ENCODE data around the gene MIA2. TPM values are rescaled to one million over a fixed set of nuclear protein-coding genes. Genes with fewer than 3 reads are reported as not detected.

The MIA2 gene
- total RNA-seq, 1 donor from 2014 or later: 27.1 TPM

- H3K4me1 Mint-ChIP-seq: no peaks in the 10 kb centered on the region
- H3K27ac Mint-ChIP-seq: no peak overlapping the region
- peaks cover 70% of the 10 kb centered on the region for H3K36me3 Mint-ChIP-seq (ENCODE audit: low read depth)
- CTCF ChIA-PET: no interaction called here
- DNase-seq: no peak
- intact Hi-C loops (cut with micrococcal nuclease): no loop called here
- no peak for ATAC-seq (ENCODE audit: low read depth)
- POLR2A ChIA-PET: no interaction called here
- no peak overlapping the region for H3K4me3 Mint-ChIP-seq
- no peak for TF ChIP-seq CTCF (IDR thresholded peaks at IDR 0.05)
- H3K9me3 Mint-ChIP-seq: no peaks in the 10 kb centered on the region
- H3K27me3 Mint-ChIP-seq: no peaks in the 10 kb centered on the region
These were observed 68.6 kb downstream of the MIA2 start for GRCh38 chr14:39302124-39302810.

DNA sequence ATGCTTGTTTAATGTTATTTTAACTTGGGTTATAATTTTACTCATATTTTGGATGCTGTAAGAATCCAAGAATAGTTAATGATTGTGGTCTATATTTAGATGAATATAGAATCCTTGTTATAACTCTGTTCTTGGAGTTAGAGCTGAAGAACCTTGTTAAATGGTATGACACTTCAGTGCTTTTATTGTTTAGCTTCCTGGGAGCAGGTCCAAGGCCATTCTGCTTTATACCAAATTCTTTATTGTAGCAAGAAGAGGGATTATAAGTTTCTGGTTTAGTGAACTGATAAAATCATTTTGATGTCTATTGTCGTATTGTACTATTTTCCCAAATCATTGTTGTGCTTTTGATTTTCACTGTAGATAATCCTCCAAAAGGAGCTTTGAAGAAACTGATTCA is 69.4 kb downstream of the MIA2 start:
- Mint-ChIP-seq H3K9me3 (no peaks in the 10 kb centered on the region), H3K4me3 (no peak overlapping the region), H3K27me3 (no peaks in the 10 kb centered on the region), H3K36me3 (ENCODE audit: low read depth) (peaks cover 65% of the 10 kb centered on the region), H3K27ac (no peak overlapping the region), H3K4me1 (no peaks in the 10 kb centered on the region)
- CTCF ChIA-PET: no interaction called here
- intact Hi-C loops (cut with micrococcal nuclease): no loop called here
- no peak for DNase-seq
- ATAC-seq (ENCODE audit: low read depth): no peak
- TF ChIP-seq CTCF (IDR thresholded peaks at IDR 0.05): no peak
- POLR2A ChIA-PET: no interaction called here

DNA sequence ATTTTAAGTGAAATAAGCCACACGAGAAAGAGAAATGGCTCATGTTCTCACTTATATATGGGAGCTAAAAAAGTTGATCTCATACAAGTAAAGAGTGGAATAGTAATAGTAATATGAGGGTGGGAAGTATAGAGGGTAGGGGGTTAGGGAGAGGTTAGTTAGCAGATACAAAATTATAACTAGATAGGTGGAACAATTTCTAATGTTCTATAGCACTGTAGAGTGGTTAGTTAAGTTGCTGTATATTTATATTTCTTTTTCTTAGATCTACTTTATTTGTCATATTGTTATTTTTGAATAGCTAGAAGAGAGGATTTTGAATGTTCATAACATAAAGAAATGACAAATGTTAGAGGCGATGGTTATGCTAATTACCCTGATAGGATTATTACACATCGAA is 74.1 kb downstream of the MIA2 start:
- no peak for ATAC-seq (ENCODE audit: low read depth)
- H3K27ac Mint-ChIP-seq: no peak overlapping the region
- H3K36me3 Mint-ChIP-seq (ENCODE audit: low read depth): peaks cover 66% of the 10 kb centered on the region
- no peaks in the 10 kb centered on the region for H3K27me3 Mint-ChIP-seq
- DNase-seq: no peak
- no peaks in the 10 kb centered on the region for H3K9me3 Mint-ChIP-seq
- intact Hi-C loops (cut with micrococcal nuclease): no loop called here
- no peak overlapping the region for H3K4me3 Mint-ChIP-seq
- TF ChIP-seq CTCF (IDR thresholded peaks at IDR 0.05): no peak
- ChIA-PET CTCF (no interaction called here), POLR2A (interaction anchor here (0.6 kb wide), 1 partner anchor 140 kb away, joined by 3 read pairs; no protein-coding TSS in a partner anchor)
- H3K4me1 Mint-ChIP-seq: no peaks in the 10 kb centered on the region

GRCh38 chr14:39310051-39310450 is 76.3 kb downstream of the MIA2 start:
- H3K9me3 Mint-ChIP-seq: no peaks in the 10 kb centered on the region
- H3K4me1 Mint-ChIP-seq: no peaks in the 10 kb centered on the region
- ChIA-PET CTCF (no interaction called here), POLR2A (no interaction called here)
- no peak for TF ChIP-seq CTCF (IDR thresholded peaks at IDR 0.05)
- no peak overlapping the region for H3K4me3 Mint-ChIP-seq
- no peaks in the 10 kb centered on the region for H3K27me3 Mint-ChIP-seq
- ATAC-seq (ENCODE audit: low read depth) (no peak), DNase-seq (no peak)
- no peak overlapping the region for H3K27ac Mint-ChIP-seq
- H3K36me3 Mint-ChIP-seq (ENCODE audit: low read depth): peaks cover 56% of the 10 kb centered on the region
- intact Hi-C loops (cut with micrococcal nuclease): no loop called here

DNA sequence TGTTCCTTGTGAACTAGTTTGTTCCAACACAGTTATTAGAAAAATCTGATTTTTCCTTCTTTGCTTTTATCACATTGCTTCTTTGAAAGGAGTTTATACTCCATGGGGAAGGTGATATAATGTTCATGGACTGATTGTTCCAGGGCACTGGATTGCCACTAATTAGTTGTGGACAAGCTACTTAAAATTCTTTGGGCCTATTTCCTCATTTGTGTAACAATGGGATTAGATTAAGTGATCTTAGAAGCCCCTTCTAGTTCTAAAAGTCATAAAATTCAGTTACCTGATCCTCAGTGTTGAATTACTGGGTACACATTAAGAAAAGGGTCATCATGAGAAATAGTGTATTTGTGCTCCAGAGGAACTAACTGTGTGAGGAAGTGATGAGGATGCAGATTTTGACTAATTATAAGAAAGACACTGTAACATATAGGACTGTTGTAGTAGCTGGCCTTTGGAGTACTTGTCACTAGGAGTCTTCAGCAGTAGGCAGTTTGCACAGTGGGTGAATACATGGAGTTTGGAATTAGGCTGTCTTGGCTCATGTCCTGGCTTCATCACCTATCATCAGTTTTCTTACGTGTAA is 82.2 kb downstream of the MIA2 start:
- H3K4me1 Mint-ChIP-seq: no peaks in the 10 kb centered on the region
- H3K9me3 Mint-ChIP-seq: no peaks in the 10 kb centered on the region
- no peak overlapping the region for H3K4me3 Mint-ChIP-seq
- intact Hi-C loops (cut with micrococcal nuclease): no loop called here
- no peaks in the 10 kb centered on the region for H3K27me3 Mint-ChIP-seq
- POLR2A ChIA-PET: no interaction called here
- no peak for TF ChIP-seq CTCF (IDR thresholded peaks at IDR 0.05)
- CTCF ChIA-PET: no interaction called here
- DNase-seq: no peak
- H3K27ac Mint-ChIP-seq: no peak overlapping the region
- no peak for ATAC-seq (ENCODE audit: low read depth)
- H3K36me3 Mint-ChIP-seq (ENCODE audit: low read depth): peaks cover 57% of the 10 kb centered on the region

All from activated B cell treated with CpG ODN at 0.5 μM for 24 hours (primary cell).